HFFc6 (cell line): Measurements from ENCODE around the gene FOXP1. TPM values are rescaled to one million over a fixed set of nuclear protein-coding genes. Genes with fewer than 3 reads are reported as not detected.

Experiments used
- DNase-seq: peaks from one replicate; pipeline ENCODE4 v3.0.0-alpha.2; 2018
- H3K27ac Mint-ChIP-seq: 2 replicates; pipeline ENCODE4 v1.8.0; 2020; ENCODE audit warnings: mild to moderate bottlenecking, mixed read lengths
- H3K27me3 Mint-ChIP-seq: 2 replicates; pipeline ENCODE4 v1.8.0; 2021; ENCODE audit warnings: mild to moderate bottlenecking, moderate library complexity, mixed read lengths; ENCODE audit not compliant: insufficient read depth
- H3K36me3 Mint-ChIP-seq: 2 replicates; pipeline ENCODE4 v1.8.0; 2021; ENCODE audit warnings: low read depth, mixed read lengths
- H3K4me1 Mint-ChIP-seq: 2 replicates; pipeline ENCODE4 v1.8.0; 2020; ENCODE audit warnings: low read depth, mixed read lengths
- H3K4me3 Mint-ChIP-seq: 2 replicates; pipeline ENCODE4 v1.8.0; 2020; ENCODE audit warnings: mild to moderate bottlenecking, moderate library complexity, mixed read lengths
- H3K9me3 Mint-ChIP-seq: 2 replicates; pipeline ENCODE4 v1.8.0; 2020; ENCODE audit warnings: mild to moderate bottlenecking, mixed read lengths
- CTCF ChIP-seq: fragments of 200-600 bp; sonication (generic); IDR thresholded peaks from 2 replicates; pipeline ENCODE4 v1.5.0; 2021; ENCODE audit warnings: antibody characterized with exemption, mild to moderate bottlenecking
- total RNA-seq, 6 experiments: library from RNA; stranded (reverse); fragmentation: NEBNext Ultra II Directional; extraction: Animal tissue kit (Norgen Biotek cat#: 25700); gene quantifications; 2 replicates in 1 of 6; 3 replicates in 5 of 6; pipeline ENCODE4 v1.2.3, GENCODE V29; 2021

Gene FOXP1
- total RNA-seq, 6 experiments from 2014 or later, result 32.2 to 59.3 (median 52.0) TPM

GRCh38 chr3:71370467-71370866, 213.1 kb downstream of the FOXP1 start:
- no peak for TF ChIP-seq CTCF
- no peak for DNase-seq
- H3K36me3 Mint-ChIP-seq, result no peaks in the 10 kb centered on the region
- H3K9me3 Mint-ChIP-seq, result no peaks in the 10 kb centered on the region
- H3K4me1 Mint-ChIP-seq, result peaks cover 19% of the 10 kb centered on the region
- H3K27me3 Mint-ChIP-seq, result peaks cover 3% of the 10 kb centered on the region
- no peak overlapping the region for H3K27ac Mint-ChIP-seq
- no peak overlapping the region for H3K4me3 Mint-ChIP-seq

- Mint-ChIP-seq H3K9me3 (no peaks in the 10 kb centered on the region), H3K4me1 (peaks cover 19% of the 10 kb centered on the region), H3K27ac (no peak overlapping the region), H3K36me3 (no peaks in the 10 kb centered on the region), H3K4me3 (no peak overlapping the region), H3K27me3 (no peaks in the 10 kb centered on the region; the same call in 1 of the 2 replicates)
- DNase-seq, result no peak
- no peak for TF ChIP-seq CTCF
Observed at GRCh38 chr3:71369701-71370391, 213.7 kb downstream of the FOXP1 start.

GRCh38 chr3:71366988-71367604, 216.4 kb downstream of the FOXP1 start:
- H3K9me3 Mint-ChIP-seq, result no peaks in the 10 kb centered on the region
- H3K27ac Mint-ChIP-seq, result no peak overlapping the region
- H3K36me3 Mint-ChIP-seq, result no peaks in the 10 kb centered on the region
- no peak overlapping the region for H3K4me3 Mint-ChIP-seq
- peaks cover 19% of the 10 kb centered on the region for H3K4me1 Mint-ChIP-seq
- no peak for TF ChIP-seq CTCF
- no peak for DNase-seq
- H3K27me3 Mint-ChIP-seq, result no peaks in the 10 kb centered on the region; the same call in 1 of the 2 replicates

- no peak for DNase-seq
- Mint-ChIP-seq H3K4me1 (no peaks in the 10 kb centered on the region), H3K27ac (no peak overlapping the region), H3K36me3 (0 out of 2 replicates have a peak, but pooled peaks cover 6% of the 10 kb centered on the region), H3K27me3 (no peaks in the 10 kb centered on the region; the same call in 1 of the 2 replicates), H3K9me3 (no peaks in the 10 kb centered on the region), H3K4me3 (no peak overlapping the region)
- no peak for TF ChIP-seq CTCF
Observed at GRCh38 chr3:71361334-71361890, 222.1 kb downstream of the FOXP1 start.

- no peaks in the 10 kb centered on the region for H3K9me3 Mint-ChIP-seq
- no peak overlapping the region for H3K27ac Mint-ChIP-seq
- no peaks in the 10 kb centered on the region; the same call in 1 of the 2 replicates for H3K27me3 Mint-ChIP-seq
- H3K36me3 Mint-ChIP-seq, result 0 out of 2 replicates have a peak, but pooled peaks cover 6% of the 10 kb centered on the region
- DNase-seq, result no peak
- H3K4me1 Mint-ChIP-seq, result no peaks in the 10 kb centered on the region
- no peak overlapping the region for H3K4me3 Mint-ChIP-seq
- no peak for TF ChIP-seq CTCF
Observed at GRCh38 chr3:71360764-71361163, 222.8 kb downstream of the FOXP1 start.
